ENCODE measurements around the gene ZAR1. TPM values are rescaled to one million over a fixed set of nuclear protein-coding genes. Genes with fewer than 3 reads are reported as not detected.

The ZAR1 gene
- total RNA-seq, 1 experiment from 2014 or later: 0.47 TPM

DNA sequence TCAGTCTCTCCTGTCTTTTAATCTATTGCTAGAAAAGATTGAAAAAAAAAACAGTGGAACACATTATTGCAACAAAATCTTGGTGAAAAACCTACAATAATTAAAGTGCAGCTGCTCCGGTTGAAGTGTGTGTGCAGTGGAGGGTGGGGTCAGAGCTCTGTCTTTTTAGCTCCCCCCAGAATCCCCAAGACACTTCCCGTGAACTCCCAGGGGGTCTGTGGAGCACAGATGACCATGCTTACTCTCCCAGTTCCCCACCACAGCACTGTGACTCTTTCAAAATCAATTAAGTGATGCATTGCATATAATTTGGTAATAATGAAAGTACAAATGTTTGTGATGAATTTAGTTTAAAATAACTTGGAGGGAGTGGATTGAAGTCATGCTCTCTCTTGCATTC is 22.6 kb upstream of the ZAR1 start:
- no TSS peak for BruUV-seq (replicated peaks)
- CTCF ChIA-PET: no interaction called here
- ATAC-seq (no peak), DNase-seq (ENCODE audit: low read depth, low spot score) (no peak)
- TF ChIP-seq POLR2A (IDR thresholded peaks at IDR 0.05; ENCODE audit: borderline replicate concordance, extremely low read depth, insufficient read depth, insufficient read length): no peak
- Histone ChIP-seq H3K4me3 (replicated peaks in 1 of 2; ENCODE audit: low read depth in 1 of 2, low read length in 2 of 2) (no peak overlapping the region), H4K20me1 (ENCODE audit: insufficient read depth) (no peaks in the 10 kb centered on the region), H3K4me1 (ENCODE audit: control insufficient read depth in 1 of 2, insufficient read depth in 2 of 2, low read length in 2 of 2) (no peaks in the 10 kb centered on the region), H3K36me3 (ENCODE audit: control insufficient read depth in 1 of 2, insufficient read depth in 2 of 2, low read length in 2 of 2) (no peaks in the 10 kb centered on the region), H3K4me2 (ENCODE audit: low read length) (no peak overlapping the region), H2AFZ (ENCODE audit: low read depth, low read length, poor library complexity, severe bottlenecking) (no peak overlapping the region), H3K9me3 (ENCODE audit: control insufficient read depth in 1 of 2, insufficient read depth in 1 of 2, low read depth in 1 of 2, low read length in 2 of 2) (no peaks in the 10 kb centered on the region), H3K9ac (ENCODE audit: low read length) (no peak overlapping the region), H3K9me2 (ENCODE audit: insufficient read depth) (no peaks in the 10 kb centered on the region), H3K79me2 (ENCODE audit: insufficient read depth, low read length) (no peaks in the 10 kb centered on the region), H3K27ac (ENCODE audit: low read depth, low read length) (no peak overlapping the region), H3K27me3 (ENCODE audit: insufficient read depth, low read length) (no peaks in the 10 kb centered on the region)
- POLR2A ChIA-PET: no interaction called here
- RAD21 ChIA-PET (ENCODE audit: low non-redundant PET in 1 of 2, low total read pairs in 2 of 2, uncharacterized antibody in 2 of 2, unreplicated experiment in 2 of 2): interaction anchor here in 1 of 2 experiments (0.5 kb wide), 1 partner anchor 9 kb away, joined by 4 read pairs; no protein-coding TSS in a partner anchor
- intact Hi-C loops (cut with micrococcal nuclease): no loop called here

DNA sequence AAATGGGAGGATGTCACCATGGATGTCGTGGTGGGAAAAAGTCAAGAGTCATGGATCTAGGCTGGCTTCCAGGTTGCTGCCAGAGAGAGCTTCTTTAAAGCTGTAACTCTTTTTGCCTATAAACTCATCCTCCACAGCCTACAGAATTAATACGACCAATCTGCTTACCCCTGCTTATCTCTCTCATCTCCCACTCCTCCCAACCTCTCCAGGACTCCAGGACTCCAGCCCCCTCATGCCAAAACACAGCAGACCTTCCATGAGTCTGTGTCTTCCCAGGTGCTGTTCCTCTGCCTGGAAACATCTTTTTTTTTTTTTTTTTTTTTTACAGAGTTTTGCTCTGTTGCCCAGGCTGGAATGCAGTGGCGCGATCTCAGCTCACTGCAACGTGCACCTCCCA is 22.2 kb upstream of the ZAR1 start:
- RAD21 ChIA-PET (ENCODE audit: low non-redundant PET in 1 of 2, low total read pairs in 2 of 2, uncharacterized antibody in 2 of 2, unreplicated experiment in 2 of 2): no interaction called here
- CTCF ChIA-PET: no interaction called here
- no peaks in the 10 kb centered on the region for H4K20me1 ChIP-seq (ENCODE audit: insufficient read depth)
- no peaks in the 10 kb centered on the region for H3K27me3 ChIP-seq (ENCODE audit: insufficient read depth, low read length)
- no peak overlapping the region for H3K27ac ChIP-seq (ENCODE audit: low read depth, low read length)
- no peaks in the 10 kb centered on the region for H3K79me2 ChIP-seq (ENCODE audit: insufficient read depth, low read length)
- H3K9me2 ChIP-seq (ENCODE audit: insufficient read depth): no peaks in the 10 kb centered on the region
- ATAC-seq (no peak), DNase-seq (ENCODE audit: low read depth, low spot score) (no peak)
- H3K4me1 ChIP-seq (ENCODE audit: control insufficient read depth in 1 of 2, insufficient read depth in 2 of 2, low read length in 2 of 2): no peaks in the 10 kb centered on the region
- H3K4me2 ChIP-seq (ENCODE audit: low read length): no peak overlapping the region
- no peak overlapping the region for H3K4me3 ChIP-seq (replicated peaks in 1 of 2; ENCODE audit: low read depth in 1 of 2, low read length in 2 of 2)
- intact Hi-C loops (cut with micrococcal nuclease): no loop called here
- H3K9me3 ChIP-seq (ENCODE audit: control insufficient read depth in 1 of 2, insufficient read depth in 1 of 2, low read depth in 1 of 2, low read length in 2 of 2): no peaks in the 10 kb centered on the region
- H3K9ac ChIP-seq (ENCODE audit: low read length): no peak overlapping the region
- no peak overlapping the region for H2AFZ ChIP-seq (ENCODE audit: low read depth, low read length, poor library complexity, severe bottlenecking)
- H3K36me3 ChIP-seq (ENCODE audit: control insufficient read depth in 1 of 2, insufficient read depth in 2 of 2, low read length in 2 of 2): no peaks in the 10 kb centered on the region
- TF ChIP-seq, protein P1, sequence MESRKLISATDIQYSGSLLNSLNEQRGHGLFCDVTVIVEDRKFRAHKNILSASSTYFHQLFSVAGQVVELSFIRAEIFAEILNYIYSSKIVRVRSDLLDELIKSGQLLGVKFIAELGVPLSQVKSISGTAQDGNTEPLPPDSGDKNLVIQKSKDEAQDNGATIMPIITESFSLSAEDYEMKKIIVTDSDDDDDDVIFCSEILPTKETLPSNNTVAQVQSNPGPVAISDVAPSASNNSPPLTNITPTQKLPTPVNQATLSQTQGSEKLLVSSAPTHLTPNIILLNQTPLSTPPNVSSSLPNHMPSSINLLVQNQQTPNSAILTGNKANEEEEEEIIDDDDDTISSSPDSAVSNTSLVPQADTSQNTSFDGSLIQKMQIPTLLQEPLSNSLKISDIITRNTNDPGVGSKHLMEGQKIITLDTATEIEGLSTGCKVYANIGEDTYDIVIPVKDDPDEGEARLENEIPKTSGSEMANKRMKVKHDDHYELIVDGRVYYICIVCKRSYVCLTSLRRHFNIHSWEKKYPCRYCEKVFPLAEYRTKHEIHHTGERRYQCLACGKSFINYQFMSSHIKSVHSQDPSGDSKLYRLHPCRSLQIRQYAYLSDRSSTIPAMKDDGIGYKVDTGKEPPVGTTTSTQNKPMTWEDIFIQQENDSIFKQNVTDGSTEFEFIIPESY (IDR thresholded peaks at IDR 0.05; ENCODE audit: extremely low read depth, insufficient replicate concordance, low read length): no peak
- BruUV-seq (replicated peaks): no TSS peak
- POLR2A ChIA-PET: no interaction called here

Data from HCT116 (cell line).